GM12878 (cell line): ENCODE results near the gene ENOPH1. TPM values are rescaled to one million over a fixed set of nuclear protein-coding genes. Genes with fewer than 3 reads are reported as not detected.
"Not testable (repeated sequence)": the region's sequence is repeated elsewhere in the genome, so short reads cannot be mapped to it uniquely, and the experiment has no call there.

ENCODE experiments used
- ATAC-seq: fragments of 200-7000 bp; cut with Tn5 transposase; 3 replicates; pipeline ENCODE4 v1.9.1; 2020; ENCODE audit warnings: mild to moderate bottlenecking, moderate library complexity
- BruUV-seq: library from RNA; stranded (reverse); fragments of 400-500 nt; replicated peaks from 2 replicates; lab custom pipeline; 2021; lab: Mats Ljungman, UMichigan
- CTCF ChIA-PET: fragments of 300-600 bp; sonication (Branson Sonifier 250); formaldehyde crosslinking; extraction: SDS; loops from one replicate; lab custom pipeline; 2021; ENCODE audit warnings: inconsistent platforms; lab: Yijun Ruan, JAX
- POLR2A ChIA-PET: fragments of 350-600 bp; formaldehyde crosslinking; extraction: SDS; loops from one replicate; lab custom pipeline; 2021; ENCODE audit warnings: inconsistent platforms; lab: Charles Lee
- RAD21 ChIA-PET: fragments of 300-600 bp; sonication (Branson Sonifier 250); formaldehyde crosslinking; loops from one replicate; lab custom pipeline; 2023; ENCODE audit warnings: antibody characterized with exemption; ENCODE audit not compliant: unreplicated experiment; lab: Charles Lee
- SMC1A ChIA-PET: fragments of 300-600 bp; sonication (Branson Sonifier 250); formaldehyde crosslinking; loops from one replicate; lab custom pipeline; 2023; ENCODE audit not compliant: unreplicated experiment, uncharacterized antibody; lab: Charles Lee
- DNase-seq: peaks from one replicate; pipeline ENCODE4 v3.0.0-alpha.2; 2011; ENCODE audit warnings: low read depth, low spot score
- FAIRE-seq: peaks from 3 replicates; lab custom pipeline; 2011; peaks lifted over from hg19 to GRCh38; lab: Jason Lieb, UNC
- H2AFZ ChIP-seq: 2 replicates; pipeline ENCODE4 v1.6.0; 2011; ENCODE audit warnings: low read depth, low read length, control low read depth; ENCODE audit not compliant: control insufficient read depth
- H3K27ac ChIP-seq: 2 replicates; pipeline ENCODE4 v1.5.1; 2011; ENCODE audit warnings: control low read depth; ENCODE audit not compliant: control insufficient read depth, insufficient read depth
- H3K27me3 ChIP-seq, 2 experiments: replicated peaks in 1 of 2; 2 replicates each; pipeline versions ENCODE4 v1.6.0 to v1.6.1; 2011; ENCODE audit warnings: low read length in 1 of 2; ENCODE audit not compliant: control insufficient read depth in 2 of 2, insufficient read depth in 2 of 2
- H3K36me3 ChIP-seq, 2 experiments: 2 replicates each; pipeline ENCODE4 v1.5.1; 2011; ENCODE audit warnings: low read length in 1 of 2; ENCODE audit not compliant: control insufficient read depth in 2 of 2, insufficient read depth in 2 of 2
- H3K4me1 ChIP-seq: 2 replicates; pipeline ENCODE4 v1.6.1; 2011; ENCODE audit warnings: mild to moderate bottlenecking, low read length, moderate library complexity, mixed read lengths; ENCODE audit not compliant: control insufficient read depth, insufficient read depth
- H3K4me2 ChIP-seq: 2 replicates; pipeline ENCODE4 v1.6.0; 2011; ENCODE audit warnings: control low read depth; ENCODE audit not compliant: control insufficient read depth, insufficient read depth
- H3K4me3 ChIP-seq: fragments of 200-600 bp; sonication (generic); 2 replicates; pipeline ENCODE4 v1.5.1; 2016
- H3K79me2 ChIP-seq: 2 replicates; pipeline ENCODE4 v1.6.0; 2011; ENCODE audit warnings: low read length; ENCODE audit not compliant: control insufficient read depth, insufficient read depth
- H3K9ac ChIP-seq: 2 replicates; pipeline ENCODE4 v1.8.0; 2011; ENCODE audit warnings: low read length, control low read depth, mixed read lengths; ENCODE audit not compliant: control insufficient read depth, insufficient read depth
- H3K9me3 ChIP-seq: replicated peaks from 3 replicates; pipeline ENCODE4 v1.5.1; 2011; ENCODE audit warnings: mild to moderate bottlenecking, low read length; ENCODE audit not compliant: control insufficient read depth, insufficient read depth
- H4K20me1 ChIP-seq: 2 replicates; pipeline ENCODE4 v1.6.0; 2011; ENCODE audit not compliant: control insufficient read depth, insufficient read depth
- MEF2A ChIP-seq: IDR thresholded peaks from 2 replicates; pipeline ENCODE4 v1.6.1; 2011; ENCODE audit warnings: low read depth, mild to moderate bottlenecking, low read length, moderate library complexity; ENCODE audit not compliant: insufficient read depth
- NRF1 ChIP-seq: conservative IDR thresholded peaks from 2 replicates; pipeline ENCODE4 v1.6.1; 2011; ENCODE audit warnings: mild to moderate bottlenecking, low read depth, low read length, improper control_type of control experiment
- RAD21 ChIP-seq: IDR thresholded peaks from 2 replicates; pipeline ENCODE4 v1.6.1; 2011; ENCODE audit warnings: mild to moderate bottlenecking, low read depth, low read length, moderate library complexity; ENCODE audit not compliant: insufficient read depth
- SIX5 ChIP-seq: IDR thresholded peaks from 2 replicates; pipeline ENCODE4 v1.6.1; 2011; ENCODE audit warnings: mild to moderate bottlenecking, low read depth, low read length, moderate library complexity; ENCODE audit not compliant: severe bottlenecking
- WGBS: methylation state at CpG from one replicate; pipeline ENCODE4 v1.1.6; 2016; ENCODE audit warnings: low lambda C conversion rate; ENCODE audit not compliant: insufficient replicate concordance, insufficient coverage; ENCODE audit errors: missing lambda C conversion rate; 5-methylcytosine and 5-hydroxymethylcytosine counted together
- in situ Hi-C: fragments of 300-500 bp; cut with MboI; formaldehyde crosslinking; loops from 9 replicates; pipeline ENCODE4 v1.14.3; 2018; ENCODE audit warnings: mixed read lengths
- intact Hi-C: fragments of 100-400 bp; cut with micrococcal nuclease; formaldehyde crosslinking; loops from one replicate; pipeline ENCODE4 v1.14.2; 2022; ENCODE audit not compliant: unreplicated experiment
- polyA plus RNA-seq, 11 experiments: library from polyadenylated mRNA; depleted of rRNA in 4 of 11; unstranded in 6 of 11; stranded (reverse) in 5 of 11; fragments of >200 nt; fragmentation: Nextera tagmentation in 4 of 11; fragmentation: Illumina TruSeq in 1 of 11; extraction: Ambion mirVana in 4 of 11; extraction: Trizol in 1 of 11; gene quantifications; 1 replicate in 1 of 11; 2 replicates in 10 of 11; pipeline versions ENCODE4 v1.2.1 to v1.2.3, GENCODE V29; 2011 to 2016; ENCODE audit warnings: inconsistent platforms in 2 of 11, missing spikeins in 2 of 11, low read depth in 1 of 11
- total RNA-seq, 4 experiments: library from RNA; depleted of rRNA in 3 of 4; stranded (reverse); fragments of >200 nt in 3 of 4; fragmentation: Illumina TruSeq in 1 of 4; extraction: Trizol in 1 of 4; gene quantifications; 2 replicates each; pipeline versions ENCODE4 v1.2.1 to v1.2.3, GENCODE V29; 2013 to 2021

The ENOPH1 gene
- total and polyA plus RNA-seq, 10 of the 15 experiments (the other 5 are each of a cell fraction or from before 2014, with no cell fraction given) = 24.4 to 83.6 (median 46.7) TPM

- CTCF ChIA-PET = no interaction called here
- intact Hi-C loops = no loop called here
Observed at GRCh38 chr4:82403725-82404124, 26.7 kb upstream of the ENOPH1 start.

GRCh38 chr4:82415061-82415460, 15.3 kb upstream of the ENOPH1 start:
- ATAC-seq, intact Hi-C loops, H4K20me1 ChIP-seq, in situ Hi-C loops, H3K27me3 ChIP-seq, H3K9ac ChIP-seq, H3K79me2 ChIP-seq, RAD21 ChIA-PET, DNase-seq, POLR2A ChIA-PET, H3K9me3 ChIP-seq, H3K4me3 ChIP-seq, H3K4me1 ChIP-seq, CTCF ChIA-PET, BruUV-seq, H2AFZ ChIP-seq, H3K27ac ChIP-seq, H3K36me3 ChIP-seq, H3K4me2 ChIP-seq, FAIRE-seq: not testable (repeated sequence)
- SMC1A ChIA-PET = interaction anchor here (0.8 to 1.7 kb wide), 3 partner anchors 9 to 66 kb away, joined by 3 to 5 read pairs (median 3); no protein-coding TSS in a partner anchor
- WGBS = 80% methylated on average over 11 of the region's 11 CpGs

More at GRCh38 chr4:82403725-82404124, 26.7 kb upstream of the ENOPH1 start:
- DNase-seq = no peak
- H4K20me1 ChIP-seq = no peaks in the 10 kb centered on the region
- ChIA-PET SMC1A (no interaction called here), POLR2A (no interaction called here), RAD21 (no interaction called here)
- no peak for ATAC-seq
- no peak overlapping the region for H2AFZ ChIP-seq
- TF ChIP-seq RAD21 (no peak), SIX5 (no peak), MEF2A (no peak), NRF1 (no peak)
- TF ChIP-seq, all 136 proteins: peak for 0
- H3K79me2 ChIP-seq = no peaks in the 10 kb centered on the region
- H3K9me3 ChIP-seq = no peaks in the 10 kb centered on the region
- no peak overlapping the region for H3K4me3 ChIP-seq
- H3K27me3 ChIP-seq = no peaks in the 10 kb centered on the region
- no peak overlapping the region for H3K4me2 ChIP-seq
- no peak for FAIRE-seq
- H3K4me1 ChIP-seq = no peaks in the 10 kb centered on the region
- in situ Hi-C loops = no loop called here
- BruUV-seq = no TSS peak
- H3K36me3 ChIP-seq = no peaks in the 10 kb centered on the region
- no peak overlapping the region for H3K27ac ChIP-seq
- H3K9ac ChIP-seq = no peak overlapping the region
- WGBS = 42% methylated on average over 1 of the region's 1 CpG
